Measurements from ENCODE around the gene ZNF853.

GRCh38 chr7:6641305-6642035 is 26.1 kb downstream of the ZNF853 start:
- TF ChIP-seq CTCF (IDR thresholded peaks at IDR 0.05) (no peak), POLR2A (IDR thresholded peaks at IDR 0.05) (no peak)

Measured in right lobe of liver (tissue), 4 donors.